Measurements from ENCODE around the gene SH2B2.
"Not testable (repeated sequence)": the region's sequence is repeated elsewhere in the genome, so short reads cannot be mapped to it uniquely, and the experiment has no call there.

SH2B2 gene

GRCh38 chr7:102335574-102335973 is 48.9 kb downstream of the SH2B2 start:
- not testable (repeated sequence) for H3K27ac ChIP-seq (ENCODE audit: low read length); H3K4me1 ChIP-seq (ENCODE audit: control insufficient read depth, low read depth, low read length); H3K27me3 ChIP-seq (ENCODE audit: control insufficient read depth, insufficient read depth, low read length); H3K36me3 ChIP-seq (ENCODE audit: control insufficient read depth, low read depth, low read length); H3K9ac ChIP-seq (ENCODE audit: low read length); H3K9me3 ChIP-seq (ENCODE audit: control insufficient read depth, low read depth, low read length); H3K4me3 ChIP-seq (ENCODE audit: low read length)

DNA sequence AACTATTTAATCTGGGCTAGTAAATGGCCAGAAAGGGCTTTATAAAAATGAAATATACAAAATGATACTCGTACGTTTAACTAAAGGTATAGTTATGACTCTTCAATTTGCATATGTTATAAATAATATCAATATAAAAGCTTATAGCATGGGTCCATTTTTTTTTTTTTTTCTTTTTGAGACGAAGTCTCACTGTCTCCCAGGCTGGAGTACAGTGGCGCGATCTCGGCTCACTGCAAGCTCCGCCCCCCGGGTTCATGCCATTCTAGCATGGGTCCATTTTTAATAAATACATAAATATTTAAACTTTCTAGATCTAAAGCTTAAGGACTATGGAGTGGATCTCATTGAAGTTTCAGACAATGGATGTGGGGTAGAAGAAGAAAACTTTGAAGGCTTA is 50.3 kb downstream of the SH2B2 start:
- not testable (repeated sequence) for H3K4me1 ChIP-seq (ENCODE audit: control insufficient read depth, low read depth, low read length); H3K9me3 ChIP-seq (ENCODE audit: control insufficient read depth, low read depth, low read length); H3K9ac ChIP-seq (ENCODE audit: low read length); H3K36me3 ChIP-seq (ENCODE audit: control insufficient read depth, low read depth, low read length); H3K27me3 ChIP-seq (ENCODE audit: control insufficient read depth, insufficient read depth, low read length); H3K4me3 ChIP-seq (ENCODE audit: low read length); H3K27ac ChIP-seq (ENCODE audit: low read length)

DNA sequence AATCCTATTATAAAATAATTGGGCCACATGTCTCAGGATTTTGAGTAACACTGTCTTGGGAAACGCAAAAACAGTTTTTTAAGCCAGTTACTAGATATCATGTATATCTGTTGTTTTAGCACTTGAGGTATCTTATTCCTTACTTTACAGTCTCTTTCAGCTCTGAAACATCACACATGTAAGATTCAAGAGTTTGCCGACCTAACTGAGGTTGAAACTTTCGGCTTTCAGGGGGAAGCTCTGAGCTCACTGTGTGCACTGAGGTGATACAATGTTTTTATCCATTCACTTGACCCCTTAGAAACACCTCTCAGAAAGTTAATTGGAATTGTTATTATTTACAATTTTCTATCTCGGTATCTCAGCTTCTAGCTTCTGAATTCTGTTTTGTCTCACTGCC is 50.8 kb downstream of the SH2B2 start:
- H3K4me3 ChIP-seq (ENCODE audit: low read length); H3K36me3 ChIP-seq (ENCODE audit: control insufficient read depth, low read depth, low read length); H3K27me3 ChIP-seq (ENCODE audit: control insufficient read depth, insufficient read depth, low read length); H3K27ac ChIP-seq (ENCODE audit: low read length); H3K9ac ChIP-seq (ENCODE audit: low read length); H3K9me3 ChIP-seq (ENCODE audit: control insufficient read depth, low read depth, low read length); H3K4me1 ChIP-seq (ENCODE audit: control insufficient read depth, low read depth, low read length): not testable (repeated sequence)

- H3K36me3 ChIP-seq (ENCODE audit: control insufficient read depth, low read depth, low read length); H3K9ac ChIP-seq (ENCODE audit: low read length); H3K4me1 ChIP-seq (ENCODE audit: control insufficient read depth, low read depth, low read length); H3K27me3 ChIP-seq (ENCODE audit: control insufficient read depth, insufficient read depth, low read length); H3K27ac ChIP-seq (ENCODE audit: low read length); H3K9me3 ChIP-seq (ENCODE audit: control insufficient read depth, low read depth, low read length); H3K4me3 ChIP-seq (ENCODE audit: low read length): not testable (repeated sequence)
Observed at GRCh38 chr7:102340599-102341368, 54.1 kb downstream of the SH2B2 start.

- H3K27ac ChIP-seq (ENCODE audit: low read length); H3K36me3 ChIP-seq (ENCODE audit: control insufficient read depth, low read depth, low read length); H3K4me1 ChIP-seq (ENCODE audit: control insufficient read depth, low read depth, low read length); H3K9me3 ChIP-seq (ENCODE audit: control insufficient read depth, low read depth, low read length); H3K27me3 ChIP-seq (ENCODE audit: control insufficient read depth, insufficient read depth, low read length); H3K4me3 ChIP-seq (ENCODE audit: low read length); H3K9ac ChIP-seq (ENCODE audit: low read length): not testable (repeated sequence)
Observed at GRCh38 chr7:102346983-102347382, 60.3 kb downstream of the SH2B2 start.

DNA sequence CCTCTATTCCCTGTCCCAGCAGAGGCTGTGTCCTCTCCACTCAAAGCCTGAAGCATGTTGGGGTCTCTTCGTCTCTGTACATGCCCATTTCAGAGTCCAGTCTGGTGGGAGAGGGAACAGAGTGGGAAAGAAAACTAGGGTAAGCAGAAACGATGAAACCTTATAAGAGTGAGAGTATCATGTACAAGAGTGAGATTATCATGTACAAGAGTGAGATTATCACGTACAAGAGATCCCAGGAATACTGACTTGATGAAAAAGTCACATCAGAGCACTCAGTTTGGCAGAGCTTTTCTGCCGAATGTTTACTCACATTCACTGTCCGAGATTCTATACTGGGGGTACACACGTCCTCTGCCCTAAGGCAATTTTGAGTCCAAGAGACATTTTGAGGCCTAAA is 69.7 kb downstream of the SH2B2 start, which contains the start of gene SPDYE6:
Gene SPDYE6 (minus strand): TSS at position 101 of the 400 bp plus-strand sequence. CDS start 421 bp downstream, outside the sequence.
- H3K36me3 ChIP-seq (ENCODE audit: control insufficient read depth, low read depth, low read length); H3K9me3 ChIP-seq (ENCODE audit: control insufficient read depth, low read depth, low read length); H3K9ac ChIP-seq (ENCODE audit: low read length); H3K4me1 ChIP-seq (ENCODE audit: control insufficient read depth, low read depth, low read length); H3K27ac ChIP-seq (ENCODE audit: low read length); H3K27me3 ChIP-seq (ENCODE audit: control insufficient read depth, insufficient read depth, low read length); H3K4me3 ChIP-seq (ENCODE audit: low read length): not testable (repeated sequence)

GRCh38 chr7:102363549-102364393 is 77.1 kb downstream of the SH2B2 start:
- H3K9me3 ChIP-seq (ENCODE audit: control insufficient read depth, low read depth, low read length); H3K4me1 ChIP-seq (ENCODE audit: control insufficient read depth, low read depth, low read length); H3K36me3 ChIP-seq (ENCODE audit: control insufficient read depth, low read depth, low read length); H3K27ac ChIP-seq (ENCODE audit: low read length); H3K27me3 ChIP-seq (ENCODE audit: control insufficient read depth, insufficient read depth, low read length): not testable (repeated sequence)
- H3K9ac ChIP-seq (ENCODE audit: low read length): peak overlapping the region; percentile 65
- H3K4me3 ChIP-seq (ENCODE audit: low read length): peak overlapping the region; percentile 55

- Histone ChIP-seq H3K4me3 (ENCODE audit: low read length) (peak overlapping the region; percentile 55), H3K9ac (ENCODE audit: low read length) (peak overlapping the region; percentile 65)
- not testable (repeated sequence) for H3K27ac ChIP-seq (ENCODE audit: low read length); H3K27me3 ChIP-seq (ENCODE audit: control insufficient read depth, insufficient read depth, low read length); H3K9me3 ChIP-seq (ENCODE audit: control insufficient read depth, low read depth, low read length); H3K36me3 ChIP-seq (ENCODE audit: control insufficient read depth, low read depth, low read length); H3K4me1 ChIP-seq (ENCODE audit: control insufficient read depth, low read depth, low read length)
Observed at GRCh38 chr7:102364394-102364886, 77.8 kb downstream of the SH2B2 start.

GRCh38 chr7:102365390-102365789 is 78.7 kb downstream of the SH2B2 start:
- not testable (repeated sequence) for H3K27me3 ChIP-seq (ENCODE audit: control insufficient read depth, insufficient read depth, low read length); H3K9ac ChIP-seq (ENCODE audit: low read length); H3K4me1 ChIP-seq (ENCODE audit: control insufficient read depth, low read depth, low read length); H3K36me3 ChIP-seq (ENCODE audit: control insufficient read depth, low read depth, low read length); H3K27ac ChIP-seq (ENCODE audit: low read length); H3K4me3 ChIP-seq (ENCODE audit: low read length); H3K9me3 ChIP-seq (ENCODE audit: control insufficient read depth, low read depth, low read length)

DNA sequence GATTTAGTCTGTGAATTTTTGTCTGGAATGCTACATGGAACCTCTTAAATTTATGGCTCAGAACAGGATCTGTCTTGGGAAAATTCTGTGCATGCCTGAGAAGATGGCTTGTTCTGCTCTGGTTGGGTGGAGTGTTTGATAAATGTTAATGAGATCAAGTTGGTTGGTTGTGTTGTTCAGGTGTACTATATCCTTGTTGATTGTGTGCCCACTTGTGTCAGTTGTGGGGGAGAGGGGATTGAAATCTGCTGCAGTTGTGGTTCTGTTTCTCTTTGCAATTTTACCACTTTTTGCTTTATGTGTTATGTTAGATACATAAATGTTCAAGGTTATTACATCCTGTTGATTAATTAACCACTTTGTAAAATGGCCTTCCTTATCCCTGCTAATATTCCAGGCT is 83.4 kb downstream of the SH2B2 start:
- not testable (repeated sequence) for H3K4me1 ChIP-seq (ENCODE audit: control insufficient read depth, low read depth, low read length); H3K36me3 ChIP-seq (ENCODE audit: control insufficient read depth, low read depth, low read length); H3K27ac ChIP-seq (ENCODE audit: low read length); H3K4me3 ChIP-seq (ENCODE audit: low read length); H3K9ac ChIP-seq (ENCODE audit: low read length); H3K9me3 ChIP-seq (ENCODE audit: control insufficient read depth, low read depth, low read length); H3K27me3 ChIP-seq (ENCODE audit: control insufficient read depth, insufficient read depth, low read length)

All from iPS-18a (cell line).